Fibroblast of lung (primary cell): ENCODE measurements around the gene HS3ST3A1. TPM values are rescaled to one million over a fixed set of nuclear protein-coding genes. Genes with fewer than 3 reads are reported as not detected.
A peak's percentile ranks its signal among the peaks of the same experiment; 100 is the strongest.

ENCODE experiments used
- DNase-seq, 2 donors: peaks; one replicate each; pipeline versions ENCODE4 v3.0.0 to v3.0.0-alpha.2; 2010; ENCODE audit warnings: low read depth in 2 of 2
- H2AFZ ChIP-seq: 2 replicates; pipeline ENCODE4 v1.5.1; 2012; ENCODE audit warnings: low read length, control low read depth, inconsistent platforms
- H3K27ac ChIP-seq: 2 replicates; pipeline ENCODE4 v1.5.1; 2011; ENCODE audit warnings: low read length, control low read depth; ENCODE audit not compliant: insufficient read depth
- H3K27me3 ChIP-seq: 2 replicates; pipeline ENCODE4 v1.5.1; 2011; ENCODE audit warnings: mild to moderate bottlenecking, low read length; ENCODE audit not compliant: control insufficient read depth, insufficient read depth
- H3K36me3 ChIP-seq: 2 replicates; pipeline ENCODE4 v1.5.1; 2011; ENCODE audit warnings: low read length; ENCODE audit not compliant: control insufficient read depth, insufficient read depth
- H3K4me1 ChIP-seq: 2 replicates; pipeline ENCODE4 v1.5.1; 2011; ENCODE audit warnings: low read length; ENCODE audit not compliant: control insufficient read depth, insufficient read depth; ENCODE audit errors: extremely low read depth
- H3K4me2 ChIP-seq: 2 replicates; pipeline ENCODE4 v1.5.1; 2011; ENCODE audit warnings: low read length, control low read depth; ENCODE audit not compliant: insufficient read depth; ENCODE audit errors: extremely low read depth
- H3K4me3 ChIP-seq, 4 experiments: fragments of 200-600 bp in 1 of 4; sonication (generic) in 1 of 4; replicated peaks in 1 of 4; 2 replicates each; pipeline ENCODE4 v1.5.1; 2011 to 2016; ENCODE audit warnings: low read length in 4 of 4, low read depth in 3 of 4, mild to moderate bottlenecking in 3 of 4, control low read depth in 2 of 4, inconsistent platforms in 1 of 4, mixed read lengths in 1 of 4; ENCODE audit not compliant: insufficient read depth in 1 of 4; ENCODE audit errors: control extremely low read depth in 1 of 4
- H3K79me2 ChIP-seq: 2 replicates; pipeline ENCODE4 v1.5.1; 2012; ENCODE audit warnings: mild to moderate bottlenecking, low read length, inconsistent platforms; ENCODE audit not compliant: control insufficient read depth, insufficient read depth
- H3K9ac ChIP-seq: 2 replicates; pipeline ENCODE4 v1.5.1; 2011; ENCODE audit warnings: mild to moderate bottlenecking, low read length, control low read depth; ENCODE audit not compliant: insufficient read depth
- H3K9me3 ChIP-seq: 2 replicates; pipeline ENCODE4 v1.5.1; 2012; ENCODE audit warnings: low read depth, low read length; ENCODE audit not compliant: control insufficient read depth, insufficient read depth
- H4K20me1 ChIP-seq: 2 replicates; pipeline ENCODE4 v1.5.1; 2011; ENCODE audit warnings: low read length; ENCODE audit not compliant: control insufficient read depth, insufficient read depth; ENCODE audit errors: extremely low read depth
- EZH2 ChIP-seq: IDR thresholded peaks from 2 replicates; pipeline ENCODE4 v1.5.1; 2012; ENCODE audit warnings: low read length, control low read depth, mild to moderate bottlenecking; ENCODE audit errors: missing control alignments
- polyA plus RNA-seq, 2 donors: library from polyadenylated mRNA; depleted of rRNA in 1 of 2; stranded (reverse) in 1 of 2; unstranded in 1 of 2; fragments of >200 nt; gene quantifications; 2 replicates each; pipeline ENCODE4 v1.2.1, GENCODE V29; 2011 to 2012; ENCODE audit warnings: missing spikeins in 1 of 2
- total RNA-seq: library from RNA; depleted of rRNA; stranded (reverse); fragments of >200 nt; gene quantifications from 2 replicates; pipeline ENCODE4 v1.2.1, GENCODE V29; 2014
- TF ChIP-seq, protein P1 (sequence below), 2 donors: IDR thresholded peaks in 1 of 2; conservative IDR thresholded peaks in 1 of 2; 1 replicate in 1 of 2; 2 replicates in 1 of 2; pipeline ENCODE4 v1.5.1; 2011 to 2012; ENCODE audit warnings: low read length in 2 of 2, control low read depth in 1 of 2, inconsistent platforms in 1 of 2, low read depth in 1 of 2, mild to moderate bottlenecking in 1 of 2

The HS3ST3A1 gene
- total and polyA plus RNA-seq, 2 donors (not counting 1 experiment from before 2014, with no cell fraction given), result 2.4 to 48.7 TPM

DNA sequence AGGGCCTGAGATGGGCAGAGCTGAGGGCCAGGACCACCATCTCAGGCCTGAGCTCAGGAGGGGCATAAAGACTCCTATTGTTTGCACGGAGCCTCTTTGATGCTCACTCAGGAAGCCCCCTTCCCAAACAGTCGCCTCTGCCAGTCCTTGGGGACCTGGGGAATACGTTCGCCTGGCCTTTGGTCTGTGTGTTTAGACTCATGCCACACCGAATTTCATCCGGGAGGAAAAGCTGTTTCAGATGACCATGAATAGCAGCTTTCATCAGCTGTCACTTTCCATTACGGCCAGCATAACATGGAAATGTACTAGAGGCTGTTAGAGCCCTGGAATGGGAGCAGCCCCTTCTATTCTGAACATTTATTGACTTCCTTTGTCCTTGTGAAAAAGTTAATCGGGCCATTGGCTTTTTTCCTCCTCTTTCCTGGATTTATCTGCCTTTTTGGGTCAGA lies 139.0 kb downstream of the HS3ST3A1 start:
- Histone ChIP-seq H3K4me2 (no peak overlapping the region), H4K20me1 (no peaks in the 10 kb centered on the region), H3K79me2 (no peaks in the 10 kb centered on the region), H3K9me3 (no peaks in the 10 kb centered on the region), H2AFZ (no peak overlapping the region), H3K27me3 (no peaks in the 10 kb centered on the region), H3K9ac (no peak overlapping the region), H3K4me3 (no peak overlapping the region), H3K36me3 (no peaks in the 10 kb centered on the region), H3K27ac (no peak overlapping the region), H3K4me1 (no peaks in the 10 kb centered on the region)
- TF ChIP-seq, protein P1, sequence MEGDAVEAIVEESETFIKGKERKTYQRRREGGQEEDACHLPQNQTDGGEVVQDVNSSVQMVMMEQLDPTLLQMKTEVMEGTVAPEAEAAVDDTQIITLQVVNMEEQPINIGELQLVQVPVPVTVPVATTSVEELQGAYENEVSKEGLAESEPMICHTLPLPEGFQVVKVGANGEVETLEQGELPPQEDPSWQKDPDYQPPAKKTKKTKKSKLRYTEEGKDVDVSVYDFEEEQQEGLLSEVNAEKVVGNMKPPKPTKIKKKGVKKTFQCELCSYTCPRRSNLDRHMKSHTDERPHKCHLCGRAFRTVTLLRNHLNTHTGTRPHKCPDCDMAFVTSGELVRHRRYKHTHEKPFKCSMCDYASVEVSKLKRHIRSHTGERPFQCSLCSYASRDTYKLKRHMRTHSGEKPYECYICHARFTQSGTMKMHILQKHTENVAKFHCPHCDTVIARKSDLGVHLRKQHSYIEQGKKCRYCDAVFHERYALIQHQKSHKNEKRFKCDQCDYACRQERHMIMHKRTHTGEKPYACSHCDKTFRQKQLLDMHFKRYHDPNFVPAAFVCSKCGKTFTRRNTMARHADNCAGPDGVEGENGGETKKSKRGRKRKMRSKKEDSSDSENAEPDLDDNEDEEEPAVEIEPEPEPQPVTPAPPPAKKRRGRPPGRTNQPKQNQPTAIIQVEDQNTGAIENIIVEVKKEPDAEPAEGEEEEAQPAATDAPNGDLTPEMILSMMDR (conservative IDR thresholded peaks at IDR 0.05 in 1 of 2, IDR thresholded peaks at IDR 0.05 in 1 of 2; ENCODE audit: low read depth in 1 of 2, low read length in 2 of 2), result no peak
- TF ChIP-seq EZH2, result no peak
- DNase-seq, result no peak

- H3K27me3 ChIP-seq, result no peaks in the 10 kb centered on the region
- TF ChIP-seq, protein P1 (conservative IDR thresholded peaks at IDR 0.05 in 1 of 2, IDR thresholded peaks at IDR 0.05 in 1 of 2; ENCODE audit: low read depth in 1 of 2, low read length in 2 of 2), result no peak
- no peak for TF ChIP-seq EZH2
- DNase-seq, result peak; percentile 44 to 92
- H3K4me1 ChIP-seq, result no peaks in the 10 kb centered on the region
- H3K79me2 ChIP-seq, result no peaks in the 10 kb centered on the region
- H3K36me3 ChIP-seq, result no peaks in the 10 kb centered on the region
- H3K27ac ChIP-seq, result no peak overlapping the region
- no peaks in the 10 kb centered on the region for H3K9me3 ChIP-seq
- H3K4me3 ChIP-seq, result no peak overlapping the region
- H3K9ac ChIP-seq, result no peak overlapping the region
- no peak overlapping the region for H3K4me2 ChIP-seq
- H4K20me1 ChIP-seq, result no peaks in the 10 kb centered on the region
- H2AFZ ChIP-seq, result no peak overlapping the region
Observed at GRCh38 chr17:13462146-13462545, 139.6 kb downstream of the HS3ST3A1 start.

- H3K27ac ChIP-seq, result no peak overlapping the region
- H3K27me3 ChIP-seq, result no peaks in the 10 kb centered on the region
- H3K4me3 ChIP-seq, result no peak overlapping the region
- no peaks in the 10 kb centered on the region for H3K4me1 ChIP-seq
- H3K36me3 ChIP-seq, result no peaks in the 10 kb centered on the region
- no peak overlapping the region for H3K9ac ChIP-seq
- H4K20me1 ChIP-seq, result no peaks in the 10 kb centered on the region
- H3K4me2 ChIP-seq, result no peak overlapping the region
- no peaks in the 10 kb centered on the region for H3K9me3 ChIP-seq
- TF ChIP-seq, protein P1 (conservative IDR thresholded peaks at IDR 0.05 in 1 of 2, IDR thresholded peaks at IDR 0.05 in 1 of 2; ENCODE audit: low read depth in 1 of 2, low read length in 2 of 2), result no peak
- no peak for TF ChIP-seq EZH2
- no peaks in the 10 kb centered on the region for H3K79me2 ChIP-seq
- peak in 1 of 2 donors; percentile 61 for DNase-seq
- no peak overlapping the region for H2AFZ ChIP-seq
Observed at GRCh38 chr17:13460261-13461000, 141.3 kb downstream of the HS3ST3A1 start.
